K562 (cell line): Measurements from ENCODE around the gene TMEM86A. TPM values are rescaled to one million over a fixed set of nuclear protein-coding genes. Genes with fewer than 3 reads are reported as not detected.

ENCODE experiments used
- ATAC-seq: fragments of 200-7000 bp; cut with Tn5 transposase; 3 replicates; pipeline ENCODE4 v1.9.1; 2020; ENCODE audit warnings: moderate library complexity
- BruUV-seq: library from RNA; stranded (reverse); fragments of 400-500 nt; replicated peaks from 2 replicates; lab custom pipeline; 2021; lab: Mats Ljungman, UMichigan
- CTCF ChIA-PET: fragments of 300-600 bp; formaldehyde crosslinking; extraction: SDS; loops from one replicate; lab custom pipeline; 2021; ENCODE audit warnings: low intra/inter-chr PET ratio; lab: Yijun Ruan, JAX
- POLR2A ChIA-PET: fragments of 300-600, 350-650 bp; sonication (Branson Sonifier 250); formaldehyde crosslinking; extraction: SDS; loops from one replicate; lab custom pipeline; 2021; ENCODE audit warnings: antibody characterized with exemption, inconsistent platforms; lab: Yijun Ruan, JAX
- DNase-seq, 4 experiments: peaks; one replicate each; pipeline versions ENCODE4 v3.0.0 to v3.0.0-alpha.2; 2011 to 2018; ENCODE audit warnings: low spot score in 3 of 4, mixed read lengths in 3 of 4; ENCODE audit errors: extremely low read depth in 1 of 4
- FAIRE-seq: peaks from 2 replicates; lab custom pipeline; 2011; peaks lifted over from hg19 to GRCh38; lab: Jason Lieb, UNC
- H2AFZ ChIP-seq: 2 replicates; pipeline ENCODE4 v1.6.0; 2011; ENCODE audit warnings: low read depth, low read length, control low read depth, inconsistent platforms
- H3K27ac ChIP-seq: fragments of 200-600 bp; 3 replicates; pipeline ENCODE4 v1.8.0; 2011; ENCODE audit warnings: low read depth, mild to moderate bottlenecking, control low read depth, inconsistent platforms, low read length, moderate library complexity, mixed read lengths; ENCODE audit errors: extremely low read depth
- H3K27me3 ChIP-seq, 2 experiments: fragments of 300-600 bp in 1 of 2; 2 replicates in 1 of 2; 3 replicates in 1 of 2; pipeline versions ENCODE4 v1.6.0 to v1.8.0; 2011; ENCODE audit warnings: inconsistent platforms in 2 of 2, low read length in 2 of 2, mild to moderate bottlenecking in 1 of 2, mixed read lengths in 1 of 2, moderate library complexity in 1 of 2; ENCODE audit not compliant: control insufficient read depth in 2 of 2, insufficient read depth in 2 of 2
- H3K36me3 ChIP-seq: fragments of 300-600 bp; 3 replicates; pipeline ENCODE4 v1.8.0; 2011; ENCODE audit warnings: mild to moderate bottlenecking, low read length, inconsistent platforms; ENCODE audit not compliant: control insufficient read depth, insufficient read depth
- H3K4me1 ChIP-seq, 2 experiments: fragments of 200-600 bp in 1 of 2; replicated peaks in 1 of 2; 2 replicates in 1 of 2; 3 replicates in 1 of 2; pipeline versions ENCODE4 v1.5.1 to v1.8.0; 2011; ENCODE audit warnings: inconsistent platforms in 2 of 2, low read length in 2 of 2, mild to moderate bottlenecking in 1 of 2, mixed read lengths in 1 of 2, moderate library complexity in 1 of 2; ENCODE audit not compliant: control insufficient read depth in 2 of 2, insufficient read depth in 2 of 2
- H3K4me2 ChIP-seq: 2 replicates; pipeline ENCODE4 v1.6.1; 2011; ENCODE audit warnings: low read length, control low read depth, inconsistent platforms, mixed read lengths; ENCODE audit not compliant: insufficient read depth
- H3K4me3 ChIP-seq: fragments of 200-600 bp; sonication (generic), shearing (Covaris generic); 2 replicates; pipeline ENCODE4 v1.5.1; 2016; ENCODE audit warnings: control low read depth, inconsistent platforms
- H3K79me2 ChIP-seq: fragments of 200-600 bp; 3 replicates; pipeline ENCODE4 v1.8.0; 2011; ENCODE audit warnings: low read length, inconsistent platforms; ENCODE audit not compliant: control insufficient read depth, insufficient read depth
- H3K9ac ChIP-seq, 2 experiments: 2 replicates each; pipeline versions ENCODE4 v1.6.0 to v1.6.1; 2011; ENCODE audit warnings: low read depth in 2 of 2, low read length in 2 of 2, control low read depth in 1 of 2, inconsistent platforms in 1 of 2, mild to moderate bottlenecking in 1 of 2, mixed read lengths in 1 of 2; ENCODE audit not compliant: insufficient read depth in 1 of 2
- H3K9me1 ChIP-seq: one replicate; pipeline ENCODE4 v1.6.0; 2011; ENCODE audit warnings: inconsistent platforms, mild to moderate bottlenecking, low read length, moderate library complexity; ENCODE audit not compliant: control insufficient read depth, insufficient read depth
- H3K9me3 ChIP-seq: replicated peaks from 2 replicates; pipeline ENCODE4 v1.5.1; 2011; ENCODE audit warnings: low read depth, low read length, inconsistent platforms; ENCODE audit not compliant: control insufficient read depth, insufficient read depth
- H4K20me1 ChIP-seq: replicated peaks from 2 replicates; pipeline ENCODE4 v1.6.1; 2011; ENCODE audit warnings: low read length, inconsistent platforms, mixed read lengths; ENCODE audit not compliant: control insufficient read depth, insufficient read depth
- BRF1 ChIP-seq: IDR thresholded peaks from 3 replicates; pipeline ENCODE4 v1.6.1; 2011; ENCODE audit warnings: borderline replicate concordance, mild to moderate bottlenecking; ENCODE audit not compliant: insufficient read length; ENCODE audit errors: extremely low read depth
- HCFC1 ChIP-seq: IDR thresholded peaks from 2 replicates; pipeline ENCODE4 v1.6.1; 2012; ENCODE audit warnings: low read depth, low read length, improper control_type of control experiment
- LCOR ChIP-seq: sonication (generic); formaldehyde crosslinking; IDR thresholded peaks from 2 replicates; pipeline ENCODE4 v1.8.0; 2022; ENCODE audit warnings: mild to moderate bottlenecking, missing genetic modification reagents
- MTA2 ChIP-seq: fragments of 450-650 bp; IDR thresholded peaks from 2 replicates; pipeline ENCODE4 v1.6.1; 2016; ENCODE audit warnings: low read depth
- MYBL2 ChIP-seq, 2 experiments: fragments of 450-650 bp in 1 of 2; sonication (generic) in 1 of 2; formaldehyde crosslinking in 1 of 2; IDR thresholded peaks; 2 replicates each; pipeline versions ENCODE4 v1.6.1 to v1.8.1; 2017 to 2022; ENCODE audit warnings: borderline replicate concordance in 1 of 2, inconsistent platforms in 1 of 2, low read depth in 1 of 2, mild to moderate bottlenecking in 1 of 2, missing genetic modification reagents in 1 of 2, moderate library complexity in 1 of 2
- NR2C1 ChIP-seq, 2 experiments: fragments of 450-650 bp; IDR thresholded peaks; 2 replicates each; pipeline ENCODE4 v1.6.1; 2017; ENCODE audit warnings: mild to moderate bottlenecking in 2 of 2, antibody characterized with exemption in 1 of 2, inconsistent platforms in 1 of 2, missing compliant biosample characterization in 1 of 2, missing genetic modification characterization in 1 of 2
- NUFIP1 ChIP-seq: fragments of 450-650 bp; IDR thresholded peaks from 2 replicates; pipeline ENCODE4 v1.6.1; 2018; ENCODE audit not compliant: partially characterized antibody
- RUNX1 ChIP-seq: sonication (generic); IDR thresholded peaks from 2 replicates; pipeline ENCODE4 v1.6.1; 2016; ENCODE audit warnings: antibody characterized with exemption, low read depth
- TAF9B ChIP-seq: fragments of 450-650 bp; IDR thresholded peaks from 2 replicates; pipeline ENCODE4 v1.6.1; 2018; ENCODE audit warnings: mild to moderate bottlenecking; ENCODE audit not compliant: partially characterized antibody
- ZBTB8A ChIP-seq: fragments of 450-650 bp; IDR thresholded peaks from 2 replicates; pipeline ENCODE4 v1.6.1; 2018; ENCODE audit warnings: mild to moderate bottlenecking, moderate library complexity; ENCODE audit not compliant: partially characterized antibody
- ZNF589 ChIP-seq: fragments of 200-800 bp; sonication (Bioruptor generic); IDR thresholded peaks from 2 replicates; pipeline ENCODE4 v1.6.1; 2016; ENCODE audit warnings: low read depth, missing genetic modification characterization, missing compliant biosample characterization
- ZNF639 ChIP-seq, 2 experiments: fragments of 200-800 bp in 1 of 2; sonication (Bioruptor generic) in 1 of 2; sonication (generic) in 1 of 2; formaldehyde crosslinking in 1 of 2; IDR thresholded peaks in 1 of 2; conservative IDR thresholded peaks in 1 of 2; 2 replicates each; pipeline versions ENCODE4 v1.5.0 to v1.6.1; 2016 to 2020; ENCODE audit warnings: missing compliant biosample characterization in 1 of 2, missing genetic modification characterization in 1 of 2, missing genetic modification reagents in 1 of 2
- ZNF764 ChIP-seq: fragments of 250-450 bp; sonication (Bioruptor Pico); IDR thresholded peaks from 2 replicates; pipeline ENCODE4 v1.4.0; 2020; ENCODE audit warnings: low read depth, mild to moderate bottlenecking, moderate library complexity
- WGBS: fragments of 100-300 bp; shearing (Covaris generic); methylation state at CpG from one replicate; pipeline ENCODE4 v1.1.6; 2016; ENCODE audit warnings: low coverage, mixed read lengths; ENCODE audit not compliant: insufficient coverage; ENCODE audit errors: missing lambda C conversion rate; 5-methylcytosine and 5-hydroxymethylcytosine counted together
- in situ Hi-C: fragments of 300-500 bp; cut with MboI; formaldehyde crosslinking; loops from 4 replicates; pipeline ENCODE4 v1.15.0; 2018; ENCODE audit warnings: inconsistent platforms, mixed read lengths
- intact Hi-C: fragments of 100-400 bp; cut with micrococcal nuclease; formaldehyde crosslinking; loops from 2 replicates; pipeline ENCODE4 v1.14.2; 2022
- polyA plus RNA-seq, 8 experiments: library from polyadenylated mRNA; depleted of rRNA in 4 of 8; stranded (reverse) in 5 of 8; unstranded in 3 of 8; fragments of >200 nt; fragmentation: Nextera tagmentation in 2 of 8; fragmentation: Illumina TruSeq in 1 of 8; extraction: Ambion mirVana in 2 of 8; extraction: Trizol in 1 of 8; gene quantifications; 2 replicates each; pipeline versions ENCODE4 v1.2.1 to v1.2.3, GENCODE V29; 2011 to 2014; ENCODE audit warnings: inconsistent platforms in 1 of 8, missing spikeins in 1 of 8
- total RNA-seq, 7 experiments: library from RNA; depleted of rRNA in 6 of 7; stranded (reverse); fragments of >200 nt in 6 of 7; fragmentation: Illumina TruSeq in 2 of 7; extraction: Trizol in 2 of 7; gene quantifications; 2 replicates each; pipeline versions ENCODE4 v1.2.1 to v1.2.3, GENCODE V29; 2011 to 2021; ENCODE audit warnings: low replicate concordance in 1 of 7

The TMEM86A gene
- total and polyA plus RNA-seq, 9 of the 15 experiments (the other 6 are each of a cell fraction or from before 2014, with no cell fraction given): 0.22 to 1.3 (median 0.40) TPM; not detected in 2

GRCh38 chr11:18733202-18733601 is 34.6 kb downstream of the TMEM86A start:
- Histone ChIP-seq H3K27me3 (peaks cover 20 to 65% of the 10 kb centered on the region in 2 experiments), H3K79me2 (no peaks in the 10 kb centered on the region), H3K4me2 (no peak overlapping the region), H3K9me3 (no peaks in the 10 kb centered on the region), H3K36me3 (no peaks in the 10 kb centered on the region), H4K20me1 (no peaks in the 10 kb centered on the region), H3K9me1 (no peaks in the 10 kb centered on the region), H3K9ac (peak overlapping the region in 1 of 2 experiments; percentile 54; a peak in 1 of 4 replicates), H3K4me1 (0 out of 5 replicates have a peak, but pooled peaks cover 0 to 3% of the 10 kb centered on the region in 2 experiments), H2AFZ (no peak overlapping the region), H3K27ac (no peak overlapping the region), H3K4me3 (no peak overlapping the region)
- intact Hi-C loops: loop anchor here (2.0 to 10.0 kb wide), 3 partner anchors 32 to 618 kb away; partner anchors contain the start of gene SAA2
- FAIRE-seq (no peak), DNase-seq (no peak), ATAC-seq (no peak)
- WGBS: 8% methylated on average over 15 of the region's 16 CpGs
- in situ Hi-C loops: loop anchor here (5.0 to 25.0 kb wide), 3 partner anchors 76 to 488 kb away; partner anchors contain the start of genes SAA2 and TSG101
- POLR2A ChIA-PET: no interaction called here
- CTCF ChIA-PET: no interaction called here
- no TSS peak for BruUV-seq
- TF ChIP-seq NR2C1 (IDR thresholded peaks at IDR 0.05) (no peak), NR2C1 (tag; IDR thresholded peaks at IDR 0.05) (no peak), HCFC1 (no peak), NUFIP1 (no peak), MTA2 (no peak), ZNF764 (CRISPR knock-in tag) (no peak), RUNX1 (no peak), LCOR (CRISPR knock-in tag) (no peak), TAF9B (no peak), ZNF589 (no peak), MYBL2 (IDR thresholded peaks at IDR 0.05; ENCODE audit: low read depth) (no peak), MYBL2 (CRISPR knock-in tag; IDR thresholded peaks at IDR 0.05; ENCODE audit: borderline replicate concordance) (no peak), ZBTB8A (no peak), ZNF639 (CRISPR knock-in tag; conservative IDR thresholded peaks at IDR 0.05 in 1 of 2, IDR thresholded peaks at IDR 0.05 in 1 of 2) (no peak), BRF1 (no peak)
